NT2/D1 (cell line): ENCODE data around the gene MED15.

Source experiments
- DNase-seq: peaks from one replicate; pipeline ENCODE4 v3.0.0-alpha.2; 2011; ENCODE audit warnings: low read depth, low spot score
- H3K27me3 ChIP-seq: 2 replicates; pipeline ENCODE4 v1.6.0; 2011; ENCODE audit warnings: mild to moderate bottlenecking; ENCODE audit not compliant: insufficient read length, insufficient read depth
- H3K36me3 ChIP-seq: 2 replicates; pipeline ENCODE4 v1.6.1; 2011; ENCODE audit warnings: mild to moderate bottlenecking, low read length, mixed read lengths; ENCODE audit not compliant: insufficient read depth, insufficient read length
- H3K4me1 ChIP-seq: 2 replicates; pipeline ENCODE4 v1.5.1; 2011; ENCODE audit not compliant: insufficient read depth, insufficient read length
- H3K4me3 ChIP-seq: 2 replicates; pipeline ENCODE4 v1.5.1; 2011; ENCODE audit warnings: low read depth; ENCODE audit not compliant: insufficient read length
- H3K9ac ChIP-seq: 2 replicates; pipeline ENCODE4 v1.6.0; 2011; ENCODE audit warnings: low read depth; ENCODE audit not compliant: insufficient read length
- H3K9me3 ChIP-seq: 2 replicates; pipeline ENCODE4 v1.5.1; 2011; ENCODE audit warnings: mild to moderate bottlenecking, low read length; ENCODE audit not compliant: insufficient read depth
- SUZ12 ChIP-seq: IDR thresholded peaks from 2 replicates; pipeline ENCODE4 v1.6.1; 2011; ENCODE audit not compliant: insufficient read length, insufficient read depth; ENCODE audit errors: extremely low read depth
- YY1 ChIP-seq: IDR thresholded peaks from 2 replicates; pipeline ENCODE4 v1.6.1; 2011; ENCODE audit not compliant: insufficient read length, insufficient read depth
- ZNF274 ChIP-seq: IDR thresholded peaks from 2 replicates; pipeline ENCODE4 v1.6.1; 2011; ENCODE audit warnings: mild to moderate bottlenecking, low read depth, low read length

Gene MED15

GRCh38 chr22:20563466-20563906, 56.1 kb downstream of the MED15 start:
- no peak overlapping the region for H3K4me3 ChIP-seq
- no peaks in the 10 kb centered on the region for H3K9me3 ChIP-seq
- DNase-seq, result no peak
- no peak overlapping the region for H3K9ac ChIP-seq
- H3K36me3 ChIP-seq, result peaks cover 59% of the 10 kb centered on the region
- no peaks in the 10 kb centered on the region for H3K27me3 ChIP-seq
- TF ChIP-seq SUZ12 (no peak), ZNF274 (no peak), YY1 (no peak)
- H3K4me1 ChIP-seq, result no peaks in the 10 kb centered on the region

- no peak overlapping the region for H3K9ac ChIP-seq
- H3K36me3 ChIP-seq, result peaks cover 59% of the 10 kb centered on the region
- no peaks in the 10 kb centered on the region for H3K4me1 ChIP-seq
- no peak for DNase-seq
- TF ChIP-seq ZNF274, result no peak
- no peak for TF ChIP-seq SUZ12
- TF ChIP-seq YY1, result no peak
- H3K4me3 ChIP-seq, result no peak overlapping the region
- H3K27me3 ChIP-seq, result no peaks in the 10 kb centered on the region
- no peaks in the 10 kb centered on the region for H3K9me3 ChIP-seq
Observed at GRCh38 chr22:20563941-20564371, 56.5 kb downstream of the MED15 start.

GRCh38 chr22:20565079-20565734, 57.8 kb downstream of the MED15 start:
- H3K9ac ChIP-seq, result no peak overlapping the region
- no peaks in the 10 kb centered on the region for H3K4me1 ChIP-seq
- H3K36me3 ChIP-seq, result peaks cover 60% of the 10 kb centered on the region
- no peak overlapping the region for H3K4me3 ChIP-seq
- TF ChIP-seq SUZ12, result no peak
- TF ChIP-seq YY1, result no peak
- no peak for TF ChIP-seq ZNF274
- no peaks in the 10 kb centered on the region for H3K27me3 ChIP-seq
- no peak for DNase-seq
- H3K9me3 ChIP-seq, result no peaks in the 10 kb centered on the region

- no peaks in the 10 kb centered on the region for H3K27me3 ChIP-seq
- H3K9me3 ChIP-seq, result no peaks in the 10 kb centered on the region
- peaks cover 60% of the 10 kb centered on the region for H3K36me3 ChIP-seq
- no peak for DNase-seq
- H3K9ac ChIP-seq, result no peak overlapping the region
- TF ChIP-seq YY1 (no peak), ZNF274 (no peak), SUZ12 (no peak)
- no peaks in the 10 kb centered on the region for H3K4me1 ChIP-seq
- H3K4me3 ChIP-seq, result no peak overlapping the region
Observed at GRCh38 chr22:20565761-20566160, 58.4 kb downstream of the MED15 start.

GRCh38 chr22:20566420-20567260, 59.2 kb downstream of the MED15 start:
- Histone ChIP-seq H3K9ac (no peak overlapping the region), H3K27me3 (no peaks in the 10 kb centered on the region), H3K36me3 (peaks cover 65% of the 10 kb centered on the region), H3K9me3 (no peaks in the 10 kb centered on the region), H3K4me1 (no peaks in the 10 kb centered on the region), H3K4me3 (no peak overlapping the region)
- DNase-seq, result no peak
- no peak for TF ChIP-seq YY1
- TF ChIP-seq SUZ12, result no peak
- TF ChIP-seq ZNF274, result no peak

GRCh38 chr22:20567371-20567847, 60.0 kb downstream of the MED15 start:
- TF ChIP-seq SUZ12 (no peak), YY1 (no peak), ZNF274 (no peak)
- H3K4me3 ChIP-seq, result no peak overlapping the region
- H3K27me3 ChIP-seq, result no peaks in the 10 kb centered on the region
- H3K9ac ChIP-seq, result no peak overlapping the region
- no peaks in the 10 kb centered on the region for H3K4me1 ChIP-seq
- no peak for DNase-seq
- H3K9me3 ChIP-seq, result no peaks in the 10 kb centered on the region
- peaks cover 69% of the 10 kb centered on the region for H3K36me3 ChIP-seq

- Histone ChIP-seq H3K4me1 (no peaks in the 10 kb centered on the region), H3K9ac (no peak overlapping the region), H3K36me3 (peaks cover 73% of the 10 kb centered on the region), H3K9me3 (no peaks in the 10 kb centered on the region), H3K27me3 (no peaks in the 10 kb centered on the region), H3K4me3 (no peak overlapping the region)
- DNase-seq, result no peak
- TF ChIP-seq YY1 (no peak), SUZ12 (no peak), ZNF274 (no peak)
Observed at GRCh38 chr22:20567993-20568417, 60.6 kb downstream of the MED15 start.
